GM19035 (cell line): ENCODE results near the gene ANKS1A.
"Not testable (repeated sequence)": the region's sequence is repeated elsewhere in the genome, so short reads cannot be mapped to it uniquely, and the experiment has no call there.

Experiments used
- ATAC-seq: cut with Tn5 transposase; IDR thresholded peaks from one replicate; pipeline ENCODE4 v1.9.1; 2021; ENCODE audit not compliant: unreplicated experiment

The ANKS1A gene

GRCh38 chr6:34990971-34991560, 102.0 kb downstream of the ANKS1A start:
- ATAC-seq: no peak

GRCh38 chr6:34992376-34992775, 103.3 kb downstream of the ANKS1A start:
- ATAC-seq: no peak

DNA sequence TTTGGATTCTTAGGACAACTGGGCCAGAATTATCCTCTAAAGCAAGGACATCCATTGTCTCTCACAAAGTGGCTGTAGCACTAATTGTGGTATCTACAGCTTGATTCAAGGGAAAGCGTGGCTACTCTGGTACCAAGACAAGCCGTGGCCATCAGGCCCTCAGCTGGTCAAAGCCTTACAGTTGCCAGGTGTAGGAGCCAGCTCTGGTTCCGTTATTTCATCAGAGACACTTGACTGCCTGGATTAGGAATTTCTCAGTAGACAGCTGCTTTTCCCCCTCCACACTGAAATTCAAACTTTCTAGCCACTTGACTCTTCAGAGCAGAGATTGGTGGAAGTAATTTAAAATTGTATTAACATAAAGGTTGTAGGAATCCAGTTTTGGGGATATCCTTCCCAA, 104.2 kb downstream of the ANKS1A start:
- ATAC-seq: no peak

DNA sequence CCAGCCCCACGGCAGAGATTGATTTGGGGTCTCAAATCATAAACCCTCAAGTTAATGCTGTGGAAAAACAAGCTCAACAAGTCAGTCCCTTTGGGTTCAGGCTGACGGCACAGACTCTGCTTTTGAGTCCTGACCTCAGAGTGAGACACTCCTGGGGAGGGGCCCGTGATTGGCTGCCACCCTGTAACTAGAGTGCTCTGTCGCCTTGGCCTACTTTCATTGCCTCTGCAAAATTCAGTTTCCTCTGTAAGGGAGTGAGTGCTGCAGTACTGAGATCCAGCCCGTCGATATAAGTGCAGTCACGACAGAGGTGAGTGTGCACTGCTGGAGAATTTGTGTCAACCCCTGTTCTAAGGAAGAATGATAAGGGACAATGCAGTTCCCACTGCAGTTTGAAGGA, 105.6 kb downstream of the ANKS1A start:
- ATAC-seq: no peak

GRCh38 chr6:34998417-34998816, 109.4 kb downstream of the ANKS1A start:
- not testable (repeated sequence) for ATAC-seq

GRCh38 chr6:34999153-34999552, 110.1 kb downstream of the ANKS1A start:
- ATAC-seq: not testable (repeated sequence)

DNA sequence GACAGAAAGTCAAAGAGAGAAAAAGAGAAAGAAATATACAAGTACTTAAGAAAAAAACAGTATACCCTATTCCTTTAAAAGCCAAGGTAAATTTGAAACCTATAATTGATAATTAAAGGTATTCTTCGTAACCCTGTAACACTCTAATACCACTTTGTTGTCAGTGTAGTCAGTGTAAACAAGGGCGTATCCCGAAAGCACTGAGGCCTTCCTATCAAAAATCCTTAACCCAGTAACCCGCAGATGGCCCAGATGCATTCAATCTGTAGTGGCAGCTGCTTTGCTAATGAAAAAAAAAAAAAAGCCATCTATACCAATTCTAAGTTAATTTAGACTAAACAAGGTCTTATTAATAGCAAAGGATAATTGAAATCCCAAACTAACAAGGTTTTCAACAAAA, 110.9 kb downstream of the ANKS1A start:
- ATAC-seq: not testable (repeated sequence)

GRCh38 chr6:35001349-35001748, 112.3 kb downstream of the ANKS1A start:
- ATAC-seq: not testable (repeated sequence)

GRCh38 chr6:35003886-35004530, 115.0 kb downstream of the ANKS1A start:
- not testable (repeated sequence) for ATAC-seq

DNA sequence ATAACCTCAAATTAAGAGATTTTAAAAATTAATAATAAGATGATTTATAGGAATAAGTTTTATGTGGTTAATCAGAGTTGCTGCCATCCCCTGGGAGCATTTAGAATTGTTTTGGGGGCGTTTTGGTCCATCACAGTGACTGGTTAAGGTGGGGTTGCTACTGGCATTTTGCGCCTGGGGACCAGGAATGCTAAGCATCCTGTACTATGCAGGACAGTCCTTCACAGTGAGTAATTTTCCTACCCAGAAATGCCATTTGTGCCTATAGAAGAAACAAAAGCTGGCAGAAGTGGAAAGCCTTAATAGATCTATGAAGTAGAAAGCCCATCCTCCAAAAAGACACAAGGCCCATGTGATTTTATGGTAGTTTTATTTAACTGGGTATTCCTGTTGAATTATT, 118.0 kb downstream of the ANKS1A start:
- ATAC-seq: no peak

- no peak for ATAC-seq
Observed at GRCh38 chr6:35008858-35009257, 119.8 kb downstream of the ANKS1A start.

GRCh38 chr6:35011096-35012041, 122.3 kb downstream of the ANKS1A start:
- ATAC-seq: no peak

GRCh38 chr6:35013701-35014100, 124.6 kb downstream of the ANKS1A start:
- no peak for ATAC-seq

DNA sequence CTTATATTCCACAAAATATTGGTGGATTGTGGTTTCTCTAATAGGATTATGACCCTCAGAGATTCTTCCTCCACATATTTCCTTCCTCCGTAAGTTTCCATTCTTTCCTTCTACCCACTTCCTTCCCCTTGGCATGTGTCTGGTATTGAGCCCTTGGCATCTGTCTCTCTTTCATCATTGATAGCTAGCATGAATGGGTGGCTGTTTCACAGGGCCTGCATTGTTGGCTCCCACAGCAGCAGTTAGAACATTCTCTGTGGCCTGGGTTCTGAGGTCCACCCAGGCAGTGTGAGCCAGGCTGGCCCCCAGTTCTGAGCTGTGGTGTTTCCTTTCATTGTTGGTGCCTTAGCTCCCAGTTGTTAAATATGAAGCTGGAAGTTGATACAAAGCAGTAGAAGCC, 125.3 kb downstream of the ANKS1A start:
- ATAC-seq: no peak

DNA sequence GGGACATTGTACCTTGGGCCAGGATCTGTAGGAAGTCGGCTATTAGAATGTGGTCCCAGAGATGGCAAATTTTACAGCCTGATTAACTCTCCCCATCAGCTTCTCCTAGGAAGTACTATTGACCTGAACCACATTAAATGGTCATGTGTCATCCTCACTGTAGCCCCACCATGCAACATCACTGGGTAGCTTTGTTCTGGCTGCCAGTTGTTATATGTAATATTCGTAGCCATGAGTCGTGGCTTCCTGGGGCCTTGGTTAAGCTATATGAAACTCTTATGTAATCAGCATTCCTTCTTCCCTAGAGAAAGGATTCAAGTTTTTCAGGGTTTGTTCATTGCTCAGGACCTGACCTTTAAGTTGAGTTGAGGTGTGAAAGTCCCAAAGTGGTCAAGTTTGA, 125.7 kb downstream of the ANKS1A start:
- no peak for ATAC-seq

DNA sequence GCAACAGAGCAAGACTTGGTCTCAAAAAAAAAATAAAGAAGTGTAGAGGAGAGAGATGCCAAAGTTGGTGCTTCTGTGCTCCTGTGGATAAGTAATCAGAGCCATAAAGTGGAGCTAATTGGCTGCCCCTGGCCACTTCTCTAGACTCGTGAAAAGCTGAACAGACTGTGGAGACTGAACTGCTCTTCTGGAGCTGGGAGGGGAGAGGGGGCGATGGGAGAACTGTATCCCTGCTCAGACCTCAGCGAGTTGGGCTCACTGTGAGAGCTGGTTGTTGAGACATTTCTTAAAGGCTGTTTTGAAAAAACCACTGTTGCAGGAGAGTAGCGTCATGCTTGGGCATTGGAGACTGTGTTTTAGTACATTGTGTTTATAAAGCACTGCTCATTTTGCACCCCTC, 126.4 kb downstream of the ANKS1A start:
- no peak for ATAC-seq

DNA sequence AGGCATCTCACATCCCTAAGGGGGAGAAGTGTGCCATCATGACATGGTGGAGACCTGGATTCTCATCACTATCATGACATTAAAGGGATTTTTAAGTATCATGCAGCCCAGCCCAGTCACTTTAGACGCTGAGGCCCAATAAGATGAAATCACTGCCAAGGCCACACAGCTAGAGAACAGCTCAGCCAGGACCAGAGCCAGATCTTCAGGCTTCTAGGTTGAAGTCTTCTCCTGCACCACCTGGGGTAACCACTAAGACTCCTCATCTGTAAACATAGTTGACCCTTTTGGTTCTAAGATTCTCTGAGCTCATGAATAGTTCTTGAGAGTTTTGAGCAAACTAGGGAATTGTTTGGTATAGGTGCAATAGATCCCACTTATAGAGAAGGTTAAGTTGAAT, 126.9 kb downstream of the ANKS1A start:
- ATAC-seq: no peak

GRCh38 chr6:35016502-35017321, 127.7 kb downstream of the ANKS1A start:
- ATAC-seq: no peak

- no peak for ATAC-seq
Observed at GRCh38 chr6:35017411-35018181, 128.5 kb downstream of the ANKS1A start.

DNA sequence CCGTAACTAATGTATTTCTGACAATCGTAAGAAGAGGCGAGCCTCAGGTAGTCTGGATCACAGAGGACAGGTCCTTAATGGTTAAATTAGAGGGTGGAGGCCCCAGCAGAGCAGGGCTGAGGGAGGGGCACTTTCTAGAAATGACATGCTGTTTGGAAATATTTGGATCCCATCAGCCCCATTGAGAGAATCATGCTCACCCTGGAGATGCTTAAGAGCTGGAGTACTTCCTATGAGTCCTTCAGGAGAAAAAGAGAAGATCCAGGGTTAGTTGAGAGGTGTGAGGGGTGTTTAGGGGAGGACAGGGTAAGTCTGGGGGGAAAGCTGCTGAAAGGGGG, 129.1 kb downstream of the ANKS1A start:
- no peak for ATAC-seq
